GM21447 (cell line): ENCODE data around the gene KRT7.

Experiments
- ATAC-seq: cut with Tn5 transposase; IDR thresholded peaks from one replicate; pipeline ENCODE4 v1.9.1; 2021; ENCODE audit not compliant: unreplicated experiment

KRT7 gene

GRCh38 chr12:52296572-52297215, 63.7 kb downstream of the KRT7 start:
- no peak for ATAC-seq
